Measurements from ENCODE around the gene GPR31. TPM values are rescaled to one million over a fixed set of nuclear protein-coding genes. Genes with fewer than 3 reads are reported as not detected.
"Not testable (repeated sequence)": the region's sequence is repeated elsewhere in the genome, so short reads cannot be mapped to it uniquely, and the experiment has no call there.

GPR31 gene
- total RNA-seq, 4 donors from 2014 or later, result not detected

DNA sequence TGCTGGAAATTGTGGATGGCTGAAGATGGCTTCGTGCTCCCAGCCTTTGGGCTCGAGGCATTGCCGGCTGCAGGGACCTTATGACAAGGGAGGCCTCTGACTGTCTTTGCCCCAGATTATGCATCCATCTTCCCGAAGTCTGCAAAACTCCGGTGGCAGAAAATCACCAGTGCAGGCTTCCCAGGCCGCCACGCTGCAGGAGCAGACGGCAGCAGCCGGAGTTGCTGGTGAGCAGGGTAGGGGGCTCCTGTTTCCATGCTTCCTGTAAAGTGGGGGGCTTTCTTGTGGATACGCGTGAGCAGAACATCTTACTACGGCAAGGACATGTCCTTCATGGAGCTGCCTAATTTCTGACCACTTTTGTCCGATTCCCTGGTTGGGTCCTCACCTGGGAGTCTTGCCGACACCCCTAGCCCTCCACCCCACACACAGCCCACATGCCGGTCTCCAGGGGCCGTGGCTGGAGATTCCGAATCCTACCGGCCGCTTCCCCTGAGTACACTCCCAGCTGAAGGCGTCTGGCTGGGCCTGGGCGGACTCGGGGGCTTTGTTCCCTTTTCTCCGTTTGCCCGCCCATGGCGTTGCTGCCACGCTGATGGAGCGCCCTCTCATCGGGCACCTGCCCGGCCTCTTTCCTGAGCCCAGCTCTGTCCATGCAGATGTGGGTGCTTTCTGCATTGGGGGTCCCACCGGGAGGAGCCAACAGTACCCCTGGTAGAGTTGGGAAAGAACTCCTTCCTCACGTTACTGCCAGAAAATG is 21.3 kb upstream of the GPR31 start:
- ATAC-seq; H3K36me3 ChIP-seq; H3K27me3 ChIP-seq; H3K4me3 ChIP-seq; H3K4me1 ChIP-seq; intact Hi-C loops (cut with DNase I; ENCODE audit: low total_unique reads); H3K9me3 ChIP-seq; in situ Hi-C loops (cut with MboI; ENCODE audit: low sequenced_read_pairs in 4 of 4); DNase-seq; H3K27ac ChIP-seq: not testable (repeated sequence)

DNA sequence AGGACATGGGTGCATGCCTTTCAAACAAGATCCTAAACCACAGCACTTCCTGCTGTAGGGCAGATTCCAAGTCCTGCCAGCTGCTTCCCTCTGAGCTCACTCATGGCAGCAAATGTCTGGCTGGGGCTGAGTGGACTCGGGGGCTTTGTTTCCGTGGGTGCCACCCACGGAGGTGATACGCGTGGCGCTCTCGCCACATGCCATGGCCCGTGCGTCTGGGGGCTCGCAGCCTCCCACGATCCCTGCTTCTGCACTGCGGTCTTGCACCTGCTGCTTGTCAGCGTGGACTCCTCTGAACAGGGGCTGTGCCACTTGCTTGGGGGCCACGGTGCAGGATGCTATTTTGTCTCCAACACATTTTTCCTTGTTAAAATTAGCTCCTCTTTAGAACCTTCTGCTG is 19.5 kb upstream of the GPR31 start:
- in situ Hi-C loops (cut with MboI; ENCODE audit: low sequenced_read_pairs in 4 of 4); H3K4me1 ChIP-seq; H3K9me3 ChIP-seq; ATAC-seq; intact Hi-C loops (cut with DNase I; ENCODE audit: low total_unique reads); H3K27me3 ChIP-seq; H3K36me3 ChIP-seq; H3K27ac ChIP-seq; H3K4me3 ChIP-seq; DNase-seq: not testable (repeated sequence)

DNA sequence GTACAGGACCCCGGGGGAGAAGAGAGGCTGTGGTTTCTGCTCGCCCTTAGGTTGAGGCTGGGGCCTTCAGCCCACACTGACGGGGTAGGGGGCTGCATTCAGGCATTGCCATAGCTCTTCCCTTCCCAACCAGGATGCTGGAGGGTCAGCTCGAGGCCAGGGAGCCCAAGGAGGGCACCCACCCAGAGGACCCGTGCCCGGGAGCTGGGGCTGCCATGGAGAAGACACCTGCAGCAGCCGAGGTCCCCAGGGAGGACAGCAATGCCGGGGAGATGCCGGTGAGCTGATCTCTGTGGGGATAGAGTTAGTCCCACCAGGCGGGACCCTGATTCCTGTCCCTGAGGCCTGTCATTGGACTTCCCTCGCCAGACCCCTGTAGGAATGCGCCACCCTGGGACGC is 14.2 kb upstream of the GPR31 start:
- H3K4me3 ChIP-seq; H3K36me3 ChIP-seq; intact Hi-C loops (cut with DNase I; ENCODE audit: low total_unique reads); H3K4me1 ChIP-seq; in situ Hi-C loops (cut with MboI; ENCODE audit: low sequenced_read_pairs in 4 of 4); H3K27me3 ChIP-seq; H3K9me3 ChIP-seq; ATAC-seq; H3K27ac ChIP-seq; DNase-seq: not testable (repeated sequence)

DNA sequence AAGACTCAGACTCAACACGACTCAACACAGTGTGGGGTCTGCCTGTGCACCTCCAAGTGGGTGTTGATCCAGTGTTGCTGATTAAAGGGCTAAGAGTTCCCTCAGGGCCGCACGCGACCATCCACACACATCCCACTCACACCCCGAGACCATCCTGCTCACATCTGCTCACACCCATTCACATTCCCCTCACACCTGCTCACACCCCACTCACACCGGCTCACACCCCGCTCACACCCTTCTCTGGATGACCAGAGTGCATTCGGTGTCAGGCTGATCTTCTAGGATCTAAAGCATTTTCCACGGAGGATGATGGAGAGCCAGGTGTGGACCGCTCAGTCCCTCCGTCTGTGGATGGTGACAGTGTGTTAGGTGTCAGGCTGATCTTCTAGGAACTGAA is 13.5 kb upstream of the GPR31 start:
- H3K4me1 ChIP-seq; H3K36me3 ChIP-seq; ATAC-seq; H3K9me3 ChIP-seq; DNase-seq; H3K27me3 ChIP-seq; intact Hi-C loops (cut with DNase I; ENCODE audit: low total_unique reads); in situ Hi-C loops (cut with MboI; ENCODE audit: low sequenced_read_pairs in 4 of 4); H3K4me3 ChIP-seq; H3K27ac ChIP-seq: not testable (repeated sequence)

DNA sequence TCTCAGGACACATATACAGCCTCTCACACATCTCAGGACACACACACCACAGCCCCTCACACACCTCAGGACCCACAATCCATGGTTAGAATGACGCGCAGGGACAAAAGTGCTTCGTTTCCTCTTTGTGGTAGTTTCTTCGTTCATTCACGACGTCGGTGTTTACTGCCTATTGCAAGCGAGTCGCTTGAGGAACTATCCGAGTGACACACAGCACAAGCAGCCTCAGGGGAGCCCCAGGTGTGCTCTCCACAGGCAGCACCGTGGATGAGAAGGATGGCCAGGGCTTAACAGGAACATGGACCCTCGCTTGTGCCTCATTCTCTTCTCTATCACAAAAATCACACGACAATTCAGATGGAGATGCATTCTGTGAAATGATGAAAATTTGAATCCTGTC is 12.1 kb upstream of the GPR31 start:
- H3K27ac ChIP-seq; ATAC-seq; H3K36me3 ChIP-seq; H3K4me1 ChIP-seq; H3K27me3 ChIP-seq; H3K4me3 ChIP-seq; intact Hi-C loops (cut with DNase I; ENCODE audit: low total_unique reads); H3K9me3 ChIP-seq; DNase-seq; in situ Hi-C loops (cut with MboI; ENCODE audit: low sequenced_read_pairs in 4 of 4): not testable (repeated sequence)

DNA sequence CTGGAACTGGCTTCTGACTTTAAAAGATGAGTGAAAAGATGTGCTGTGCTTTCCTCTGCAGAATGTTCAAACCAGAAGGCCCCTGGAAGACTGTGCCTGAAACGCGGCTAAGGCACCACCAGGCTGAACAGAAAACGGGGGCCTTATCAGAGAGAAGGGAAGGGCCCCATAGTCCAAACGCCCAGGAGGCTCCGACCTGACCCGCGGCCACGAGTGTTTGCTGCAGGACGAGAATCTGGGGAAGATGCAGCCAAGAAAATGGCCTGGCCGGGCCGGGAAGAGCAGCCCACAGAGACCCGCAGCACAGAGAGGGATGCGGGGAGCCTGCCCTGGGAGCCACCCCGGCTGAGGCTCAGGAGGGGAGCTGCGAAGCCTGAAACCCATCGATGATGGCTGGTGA is 10.5 kb upstream of the GPR31 start:
- H3K4me3 ChIP-seq; H3K4me1 ChIP-seq; DNase-seq; ATAC-seq; intact Hi-C loops (cut with DNase I; ENCODE audit: low total_unique reads); H3K9me3 ChIP-seq; H3K36me3 ChIP-seq; H3K27me3 ChIP-seq; in situ Hi-C loops (cut with MboI; ENCODE audit: low sequenced_read_pairs in 4 of 4); H3K27ac ChIP-seq: not testable (repeated sequence)

DNA sequence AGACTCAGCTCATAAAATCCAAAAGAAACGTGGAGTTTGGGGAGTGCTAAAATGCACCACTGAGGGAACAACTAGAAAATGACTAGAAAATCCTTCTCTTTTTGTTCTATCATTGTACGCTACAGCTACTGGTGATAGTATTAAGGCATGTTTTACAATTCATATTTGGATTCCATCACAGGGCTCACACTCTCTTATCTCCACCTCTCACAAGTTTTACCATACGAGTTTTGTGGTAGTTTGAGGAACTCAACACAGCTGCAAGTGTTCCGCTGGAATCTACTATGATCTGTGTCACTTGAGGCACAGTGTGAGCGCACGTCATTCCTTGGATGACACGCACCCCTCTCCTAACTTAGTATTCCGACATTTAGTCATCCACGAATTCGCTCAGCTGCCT is 9.9 kb upstream of the GPR31 start:
- not testable (repeated sequence) for H3K27me3 ChIP-seq

DNA sequence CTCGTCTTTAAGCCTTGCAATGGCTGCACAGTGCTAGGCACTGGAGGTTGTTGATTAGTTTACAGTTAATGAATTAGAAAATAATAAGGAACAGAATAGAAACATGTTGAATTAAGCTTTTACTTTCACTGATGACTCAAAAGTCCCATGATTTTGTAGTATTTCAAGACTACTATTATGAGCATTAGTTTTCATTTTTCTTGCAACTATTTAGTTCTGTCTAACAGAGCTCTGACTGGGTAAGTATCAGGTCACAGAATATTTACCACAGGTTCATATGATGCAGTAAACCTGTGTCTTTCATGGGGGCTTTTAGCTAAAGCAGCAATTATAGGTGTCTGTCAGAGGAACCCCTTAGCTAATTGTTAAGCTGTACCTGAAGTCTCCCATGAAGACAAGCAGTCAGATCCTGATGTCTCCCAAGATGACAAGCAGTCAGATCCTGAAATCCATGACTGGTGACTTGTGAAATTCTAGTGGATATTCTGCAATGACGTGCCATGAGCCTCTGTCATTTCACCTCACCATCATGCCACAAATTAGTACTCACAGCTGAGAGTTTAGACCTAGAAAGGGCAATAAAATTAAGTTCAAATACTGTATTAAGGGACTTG is 8.2 kb upstream of the GPR31 start:
- Histone ChIP-seq H3K9me3 (no peaks in the 10 kb centered on the region), H3K36me3 (no peaks in the 10 kb centered on the region), H3K27me3 (peaks cover 0 to 2% (median 0%) of the 10 kb centered on the region in 3 donors), H3K27ac (no peak overlapping the region), H3K4me1 (no peaks in the 10 kb centered on the region), H3K4me3 (no peak overlapping the region)
- intact Hi-C loops (cut with DNase I; ENCODE audit: low total_unique reads), result no loop called here
- in situ Hi-C loops (cut with MboI; ENCODE audit: low sequenced_read_pairs in 4 of 4), result no loop called here
- no peak for TF ChIP-seq POLR2A (IDR thresholded peaks at IDR 0.05)
- TF ChIP-seq, protein P1, sequence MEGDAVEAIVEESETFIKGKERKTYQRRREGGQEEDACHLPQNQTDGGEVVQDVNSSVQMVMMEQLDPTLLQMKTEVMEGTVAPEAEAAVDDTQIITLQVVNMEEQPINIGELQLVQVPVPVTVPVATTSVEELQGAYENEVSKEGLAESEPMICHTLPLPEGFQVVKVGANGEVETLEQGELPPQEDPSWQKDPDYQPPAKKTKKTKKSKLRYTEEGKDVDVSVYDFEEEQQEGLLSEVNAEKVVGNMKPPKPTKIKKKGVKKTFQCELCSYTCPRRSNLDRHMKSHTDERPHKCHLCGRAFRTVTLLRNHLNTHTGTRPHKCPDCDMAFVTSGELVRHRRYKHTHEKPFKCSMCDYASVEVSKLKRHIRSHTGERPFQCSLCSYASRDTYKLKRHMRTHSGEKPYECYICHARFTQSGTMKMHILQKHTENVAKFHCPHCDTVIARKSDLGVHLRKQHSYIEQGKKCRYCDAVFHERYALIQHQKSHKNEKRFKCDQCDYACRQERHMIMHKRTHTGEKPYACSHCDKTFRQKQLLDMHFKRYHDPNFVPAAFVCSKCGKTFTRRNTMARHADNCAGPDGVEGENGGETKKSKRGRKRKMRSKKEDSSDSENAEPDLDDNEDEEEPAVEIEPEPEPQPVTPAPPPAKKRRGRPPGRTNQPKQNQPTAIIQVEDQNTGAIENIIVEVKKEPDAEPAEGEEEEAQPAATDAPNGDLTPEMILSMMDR (IDR thresholded peaks at IDR 0.05 in 4 of 5, conservative IDR thresholded peaks at IDR 0.05 in 1 of 5), result no peak
- DNase-seq (no peak), ATAC-seq (no peak)

More for the DNA sequence above, 9.9 kb upstream of the GPR31 start:
- DNase-seq; in situ Hi-C loops (cut with MboI; ENCODE audit: low sequenced_read_pairs in 4 of 4); H3K9me3 ChIP-seq; H3K4me1 ChIP-seq; H3K36me3 ChIP-seq; ATAC-seq; intact Hi-C loops (cut with DNase I; ENCODE audit: low total_unique reads); H3K4me3 ChIP-seq; H3K27ac ChIP-seq: not testable (repeated sequence)
